H1 (cell line): ENCODE results near the gene COL4A2. TPM values are rescaled to one million over a fixed set of nuclear protein-coding genes. Genes with fewer than 3 reads are reported as not detected.

Experiments used
- CTCF ChIA-PET: fragments of 300-600 bp; sonication (Branson Sonifier 250); formaldehyde crosslinking; loops from one replicate; lab custom pipeline; 2021; ENCODE audit not compliant: partially characterized antibody; lab: Charles Lee
- POLR2A ChIA-PET: fragments of 300-600 bp; sonication (Branson Sonifier 250); formaldehyde crosslinking; loops from one replicate; lab custom pipeline; 2021; ENCODE audit warnings: inconsistent platforms; ENCODE audit not compliant: partially characterized antibody; lab: Charles Lee
- DNase-seq, 2 experiments: peaks; one replicate each; pipeline versions ENCODE4 v3.0.0 to v3.0.0-alpha.2; 2010 to 2022; ENCODE audit warnings: low spot score in 2 of 2, low read depth in 1 of 2, mixed read lengths in 1 of 2
- FAIRE-seq: peaks from 2 replicates; lab custom pipeline; 2011; peaks lifted over from hg19 to GRCh38; lab: Jason Lieb, UNC
- H2AFZ ChIP-seq: 2 replicates; pipeline ENCODE4 v1.8.1; 2012; ENCODE audit warnings: low read length, inconsistent platforms
- H2AK5ac ChIP-seq: 2 replicates; pipeline ENCODE4 v1.6.1; 2013; ENCODE audit warnings: low read depth, low read length
- H2BK120ac ChIP-seq: replicated peaks from 2 replicates; pipeline ENCODE3; 2013; ENCODE audit warnings: low read depth, low read length, inconsistent platforms
- H2BK12ac ChIP-seq: 2 replicates; pipeline ENCODE4 v1.6.1; 2013; ENCODE audit warnings: low read depth, low read length
- H2BK15ac ChIP-seq: 2 replicates; pipeline ENCODE4 v1.6.1; 2013; ENCODE audit warnings: low read length
- H2BK20ac ChIP-seq: 2 replicates; pipeline ENCODE4 v1.6.1; 2013; ENCODE audit warnings: low read length
- H2BK5ac ChIP-seq: 2 replicates; pipeline ENCODE4 v1.6.1; 2013; ENCODE audit warnings: low read depth, low read length
- H3K14ac ChIP-seq: 2 replicates; pipeline ENCODE4 v1.6.1; 2013; ENCODE audit warnings: inconsistent platforms; ENCODE audit not compliant: insufficient read length
- H3K18ac ChIP-seq: 2 replicates; pipeline ENCODE4 v1.6.1; 2013; ENCODE audit warnings: low read length; ENCODE audit errors: extremely low read depth
- H3K23ac ChIP-seq: 2 replicates; pipeline ENCODE4 v1.6.1; 2013; ENCODE audit warnings: inconsistent platforms; ENCODE audit not compliant: insufficient read length
- H3K23me2 ChIP-seq: 2 replicates; pipeline ENCODE4 v1.6.1; 2013; ENCODE audit warnings: low read depth, low read length
- H3K27ac ChIP-seq: 2 replicates; pipeline ENCODE4 v1.6.1; 2011; ENCODE audit warnings: low read depth, low read length, inconsistent platforms
- H3K27me3 ChIP-seq, 4 experiments: replicated peaks in 1 of 4; 1 replicate in 1 of 4; 2 replicates in 3 of 4; pipeline versions ENCODE4 v1.6.1 to v1.8.1; 2011 to 2013; ENCODE audit warnings: low read length in 3 of 4, mild to moderate bottlenecking in 3 of 4, inconsistent platforms in 2 of 4, mixed read lengths in 2 of 4, moderate library complexity in 1 of 4; ENCODE audit not compliant: control insufficient read depth in 3 of 4, insufficient read depth in 3 of 4; ENCODE audit errors: extremely low read depth in 1 of 4
- H3K36me3 ChIP-seq, 4 experiments: 2 replicates each; pipeline versions ENCODE4 v1.6.1 to v1.8.1; 2011 to 2013; ENCODE audit warnings: mild to moderate bottlenecking in 4 of 4, low read length in 3 of 4, moderate library complexity in 2 of 4, control low read depth in 1 of 4, inconsistent platforms in 1 of 4; ENCODE audit not compliant: insufficient read depth in 4 of 4, control insufficient read depth in 2 of 4
- H3K4ac ChIP-seq: replicated peaks from 2 replicates; pipeline ENCODE3; 2013; ENCODE audit warnings: low read length, low read depth, mixed read lengths, inconsistent platforms; ENCODE audit not compliant: insufficient read length
- H3K4me1 ChIP-seq, 4 experiments: replicated peaks in 1 of 4; 1 replicate in 1 of 4; 2 replicates in 3 of 4; pipeline versions ENCODE4 v1.6.1 to v1.8.1; 2011 to 2013; ENCODE audit warnings: low read length in 3 of 4, inconsistent platforms in 2 of 4, mixed read lengths in 1 of 4; ENCODE audit not compliant: insufficient read depth in 4 of 4, control insufficient read depth in 3 of 4
- H3K4me2 ChIP-seq, 2 experiments: 2 replicates each; pipeline versions ENCODE4 v1.6.1 to v1.8.1; 2011 to 2013; ENCODE audit warnings: low read depth in 2 of 2, low read length in 2 of 2, control low read depth in 1 of 2, inconsistent platforms in 1 of 2, mild to moderate bottlenecking in 1 of 2; ENCODE audit not compliant: insufficient read depth in 1 of 2
- H3K4me3 ChIP-seq, 4 experiments: fragments of 200-600, 300-600 bp in 1 of 4; sonication (generic), shearing (Covaris generic), sonication (Bioruptor Twin) in 1 of 4; 2 replicates each; pipeline versions ENCODE4 v1.5.1 to v1.8.1; 2011 to 2016; ENCODE audit warnings: low read length in 4 of 4, low read depth in 3 of 4, control low read depth in 2 of 4, inconsistent platforms in 2 of 4, mild to moderate bottlenecking in 2 of 4, mixed read lengths in 1 of 4, moderate library complexity in 1 of 4; ENCODE audit not compliant: insufficient read depth in 2 of 4; ENCODE audit errors: extremely low read depth in 1 of 4
- H3K56ac ChIP-seq: replicated peaks from 2 replicates; pipeline ENCODE3; 2013; ENCODE audit warnings: low read depth, mild to moderate bottlenecking, mixed read lengths, low read length, inconsistent platforms; ENCODE audit not compliant: insufficient read length
- H3K79me1 ChIP-seq: 2 replicates; pipeline ENCODE4 v1.6.1; 2013; ENCODE audit warnings: low read depth, low read length, control low read depth
- H3K79me2 ChIP-seq, 2 experiments: 2 replicates each; pipeline versions ENCODE4 v1.6.1 to v1.8.1; 2012 to 2013; ENCODE audit warnings: low read length in 2 of 2, mild to moderate bottlenecking in 2 of 2, inconsistent platforms in 1 of 2; ENCODE audit not compliant: insufficient read depth in 2 of 2, control insufficient read depth in 1 of 2
- H3K9ac ChIP-seq, 4 experiments: replicated peaks in 1 of 4; 1 replicate in 1 of 4; 2 replicates in 3 of 4; pipeline versions ENCODE4 v1.6.1 to v1.8.1; 2011 to 2013; ENCODE audit warnings: low read depth in 3 of 4, low read length in 3 of 4, control low read depth in 2 of 4, mild to moderate bottlenecking in 2 of 4, moderate library complexity in 2 of 4, inconsistent platforms in 1 of 4; ENCODE audit errors: extremely low read depth in 1 of 4
- H3K9me3 ChIP-seq, 2 experiments: 2 replicates each; pipeline versions ENCODE4 v1.6.1 to v1.8.1; 2012 to 2013; ENCODE audit warnings: mild to moderate bottlenecking in 2 of 2, moderate library complexity in 2 of 2, control low read depth in 1 of 2, inconsistent platforms in 1 of 2, low read depth in 1 of 2, low read length in 1 of 2, mixed read lengths in 1 of 2; ENCODE audit not compliant: insufficient read depth in 2 of 2
- H4K20me1 ChIP-seq, 2 experiments: replicated peaks in 1 of 2; 2 replicates each; pipeline versions ENCODE3 to v1.8.1; 2011 to 2013; ENCODE audit warnings: inconsistent platforms in 2 of 2, low read length in 2 of 2, mild to moderate bottlenecking in 1 of 2; ENCODE audit not compliant: insufficient read depth in 2 of 2, control insufficient read depth in 1 of 2
- H4K5ac ChIP-seq: 2 replicates; pipeline ENCODE4 v1.6.1; 2013; ENCODE audit warnings: low read length, low read depth, mixed read lengths, inconsistent platforms; ENCODE audit not compliant: insufficient read length
- H4K8ac ChIP-seq: 2 replicates; pipeline ENCODE4 v1.8.0; 2013; ENCODE audit warnings: mild to moderate bottlenecking, moderate library complexity, low read length, inconsistent platforms; ENCODE audit not compliant: insufficient read depth; ENCODE audit errors: extremely low read depth
- H4K91ac ChIP-seq: replicated peaks from 2 replicates; pipeline ENCODE3; 2013; ENCODE audit warnings: low read length, mixed read lengths, inconsistent platforms; ENCODE audit not compliant: insufficient read length
- EGR1 ChIP-seq: IDR thresholded peaks from 2 replicates; pipeline ENCODE4 v1.6.1; 2011; ENCODE audit warnings: low read depth, low read length, borderline replicate concordance
- KDM5A ChIP-seq: fragments of 200-600 bp; IDR thresholded peaks from 2 replicates; pipeline ENCODE4 v1.7.1; 2012; ENCODE audit warnings: mild to moderate bottlenecking, low read length, inconsistent platforms, mixed read lengths
- NANOG ChIP-seq: IDR thresholded peaks from 2 replicates; pipeline ENCODE4 v1.6.1; 2011; ENCODE audit warnings: low read length, low read depth, mild to moderate bottlenecking, inconsistent platforms; ENCODE audit not compliant: insufficient read depth, poor library complexity, severe bottlenecking
- RAD21 ChIP-seq, 2 experiments: IDR thresholded peaks in 1 of 2; conservative IDR thresholded peaks in 1 of 2; 2 replicates each; pipeline ENCODE4 v1.6.1; 2011; ENCODE audit warnings: low read depth in 2 of 2, low read length in 2 of 2, improper control_type of control experiment in 1 of 2, inconsistent platforms in 1 of 2, mild to moderate bottlenecking in 1 of 2, moderate library complexity in 1 of 2
- SP4 ChIP-seq: IDR thresholded peaks from 2 replicates; pipeline ENCODE4 v1.6.1; 2012; ENCODE audit warnings: low read length, inconsistent platforms
- WGBS, 2 experiments: shearing (Covaris generic) in 1 of 2; methylation state at CpG; one replicate each; pipeline versions ENCODE4 v1.1.6 to v1.1.7; 2013 to 2015; ENCODE audit warnings: low lambda C conversion rate in 2 of 2, mixed read lengths in 2 of 2, inconsistent platforms in 1 of 2, low coverage in 1 of 2, missing lambda C conversion rate in 1 of 2; ENCODE audit not compliant: insufficient replicate concordance in 2 of 2, insufficient coverage in 1 of 2, insufficient read length in 1 of 2; ENCODE audit errors: extremely low coverage in 1 of 2, missing lambda C conversion rate in 1 of 2; 5-methylcytosine and 5-hydroxymethylcytosine counted together
- polyA plus RNA-seq, 7 experiments: library from polyadenylated mRNA; depleted of rRNA in 3 of 7; stranded (reverse) in 5 of 7; unstranded in 2 of 7; fragments of >200 nt in 5 of 7; fragments of 200-250 nt in 2 of 7; gene quantifications; 1 replicate in 5 of 7; 2 replicates in 1 of 7; 4 replicates in 1 of 7; pipeline versions ENCODE4 v1.2.1 to v1.2.3, GENCODE V29; 2011 to 2013; ENCODE audit warnings: missing spikeins in 2 of 7, mixed read lengths in 2 of 7
- total RNA-seq: library from RNA; stranded (reverse); fragmentation: NEBNext Ultra II Directional; extraction: Animal tissue kit (Norgen Biotek cat#: 25700); gene quantifications from 2 replicates; pipeline ENCODE4 v1.2.1, GENCODE V29; 2021

The COL4A2 gene
- total and polyA plus RNA-seq, 2 of the 8 experiments (the other 6 are each of a cell fraction or from before 2014, with no cell fraction given) = 80.4 to 87.3 TPM

GRCh38 chr13:110442930-110443621, 136.0 kb downstream of the COL4A2 start:
- Histone ChIP-seq H4K20me1 (peaks cover 0 to 1% of the 10 kb centered on the region in 2 experiments), H4K5ac (no peak overlapping the region), H2BK12ac (no peak overlapping the region), H2AFZ (no peak overlapping the region), H3K23me2 (no peaks in the 10 kb centered on the region), H4K91ac (no peak overlapping the region), H3K9ac (no peak overlapping the region), H3K14ac (no peak overlapping the region), H3K4me2 (no peak overlapping the region), H3K27ac (no peak overlapping the region), H2AK5ac (no peak overlapping the region), H3K79me2 (no peaks in the 10 kb centered on the region), H2BK20ac (no peak overlapping the region), H2BK120ac (no peak overlapping the region), H2BK5ac (no peak overlapping the region), H3K4me1 (no peaks in the 10 kb centered on the region), H3K79me1 (no peaks in the 10 kb centered on the region), H4K8ac (no peak overlapping the region), H3K4ac (no peak overlapping the region), H3K23ac (no peak overlapping the region), H2BK15ac (no peak overlapping the region), H3K56ac (no peak overlapping the region), H3K9me3 (no peaks in the 10 kb centered on the region), H3K27me3 (no peaks in the 10 kb centered on the region), H3K4me3 (no peak overlapping the region), H3K36me3 (peaks cover 0 to 6% (median 3%) of the 10 kb centered on the region in 4 experiments; a peak in 5 of 8 replicates), H3K18ac (no peak overlapping the region)
- POLR2A ChIA-PET = interaction anchor here (2.0 kb wide), 1 partner anchor 12 kb away, joined by 4 read pairs; no protein-coding TSS in a partner anchor
- TF ChIP-seq SP4 = no peak
- no peak for TF ChIP-seq NANOG
- no peak for TF ChIP-seq KDM5A
- no peak for TF ChIP-seq RAD21 (IDR thresholded peaks at IDR 0.05 in 1 of 2, conservative IDR thresholded peaks at IDR 0.05 in 1 of 2; ENCODE audit: low read depth in 2 of 2, low read length in 2 of 2)
- TF ChIP-seq EGR1 = no peak
- DNase-seq (no peak), FAIRE-seq (no peak)
- CTCF ChIA-PET = interaction anchor here (2.4 kb wide), 1 partner anchor 12 kb away, joined by 19 read pairs; no protein-coding TSS in a partner anchor
- 85% methylated on average over 10 of the region's 10 CpGs; no CpG with 5 or more reads in 1 of the 2 experiments for WGBS, 2 experiments
